Nephron (organoid): Measurements from ENCODE around the gene THRB.

ENCODE experiments used
- H3K27ac Mint-ChIP-seq, 3 experiments: 2 replicates each; pipeline ENCODE4 v1.8.0; 2020; ENCODE audit warnings: mixed read lengths in 3 of 3, mild to moderate bottlenecking in 2 of 3, moderate library complexity in 1 of 3
- H3K27me3 Mint-ChIP-seq: 2 replicates; pipeline ENCODE4 v1.8.0; 2021; ENCODE audit warnings: low read depth, mild to moderate bottlenecking, moderate library complexity, mixed read lengths
- H3K36me3 Mint-ChIP-seq: 2 replicates; pipeline ENCODE4 v1.8.0; 2020; ENCODE audit warnings: low read depth, mixed read lengths
- H3K4me1 Mint-ChIP-seq: 2 replicates; pipeline ENCODE4 v1.8.0; 2020; ENCODE audit warnings: mixed read lengths
- H3K4me3 Mint-ChIP-seq, 3 experiments: 2 replicates each; pipeline ENCODE4 v1.8.0; 2020; ENCODE audit warnings: mild to moderate bottlenecking in 3 of 3, mixed read lengths in 3 of 3, moderate library complexity in 2 of 3
- H3K9me3 Mint-ChIP-seq: 2 replicates; pipeline ENCODE4 v1.8.0; 2020; ENCODE audit warnings: mixed read lengths
- CTCF ChIP-seq, 3 experiments: fragments of 200-600 bp; sonication (generic); IDR thresholded peaks; one replicate each; pipeline ENCODE4 v1.5.0; 2021; ENCODE audit warnings: antibody characterized with exemption in 3 of 3; ENCODE audit not compliant: unreplicated experiment in 3 of 3

THRB gene

GRCh38 chr3:24086617-24087404 lies 407.8 kb downstream of the THRB start:
- TF ChIP-seq CTCF (IDR thresholded peaks at IDR 0.05; ENCODE audit: unreplicated experiment in 3 of 3), result no peak
- H3K27ac Mint-ChIP-seq, result peak overlapping the region in 2 of 3 experiments; percentile 37 to 66
- no peaks in the 10 kb centered on the region for H3K27me3 Mint-ChIP-seq
- H3K4me3 Mint-ChIP-seq, result no peak overlapping the region
- no peaks in the 10 kb centered on the region for H3K36me3 Mint-ChIP-seq
- H3K9me3 Mint-ChIP-seq, result peaks cover 5% of the 10 kb centered on the region
- peaks cover 7% of the 10 kb centered on the region for H3K4me1 Mint-ChIP-seq

GRCh38 chr3:24086206-24086605 lies 408.4 kb downstream of the THRB start:
- Mint-ChIP-seq H3K36me3 (no peaks in the 10 kb centered on the region), H3K9me3 (peaks cover 8% of the 10 kb centered on the region), H3K27ac (peak overlapping the region in 1 of 3 experiments; percentile 66), H3K4me1 (peaks cover 7% of the 10 kb centered on the region), H3K27me3 (no peaks in the 10 kb centered on the region), H3K4me3 (no peak overlapping the region)
- no peak for TF ChIP-seq CTCF (IDR thresholded peaks at IDR 0.05; ENCODE audit: unreplicated experiment in 3 of 3)

GRCh38 chr3:24072193-24072592 lies 422.5 kb downstream of the THRB start:
- H3K9me3 Mint-ChIP-seq, result peaks cover 17% of the 10 kb centered on the region
- peaks cover 3% of the 10 kb centered on the region for H3K27me3 Mint-ChIP-seq
- H3K4me3 Mint-ChIP-seq, result no peak overlapping the region
- H3K36me3 Mint-ChIP-seq, result no peaks in the 10 kb centered on the region
- TF ChIP-seq CTCF (IDR thresholded peaks at IDR 0.05; ENCODE audit: unreplicated experiment in 3 of 3), result no peak
- no peak overlapping the region for H3K27ac Mint-ChIP-seq
- H3K4me1 Mint-ChIP-seq, result no peaks in the 10 kb centered on the region

GRCh38 chr3:24069045-24069444 lies 425.6 kb downstream of the THRB start:
- Mint-ChIP-seq H3K27ac (no peak overlapping the region), H3K4me1 (no peaks in the 10 kb centered on the region), H3K4me3 (no peak overlapping the region), H3K36me3 (no peaks in the 10 kb centered on the region), H3K27me3 (peaks cover 3% of the 10 kb centered on the region), H3K9me3 (peaks cover 2% of the 10 kb centered on the region)
- TF ChIP-seq CTCF (IDR thresholded peaks at IDR 0.05; ENCODE audit: unreplicated experiment in 3 of 3), result no peak

- Mint-ChIP-seq H3K9me3 (no peaks in the 10 kb centered on the region), H3K27me3 (peaks cover 3% of the 10 kb centered on the region), H3K27ac (no peak overlapping the region), H3K4me3 (no peak overlapping the region), H3K36me3 (no peaks in the 10 kb centered on the region), H3K4me1 (peaks cover 4% of the 10 kb centered on the region)
- TF ChIP-seq CTCF (IDR thresholded peaks at IDR 0.05; ENCODE audit: unreplicated experiment in 3 of 3), result no peak
Measured at GRCh38 chr3:24067483-24067882, 427.2 kb downstream of the THRB start.
